HepG2 (cell line): ENCODE data around the gene HLF. TPM values are rescaled to one million over a fixed set of nuclear protein-coding genes. Genes with fewer than 3 reads are reported as not detected.

Experiments used
- CENPX ChIP-seq: sonication (generic); formaldehyde crosslinking; IDR thresholded peaks from 2 replicates; pipeline ENCODE4 v1.9.0; 2021; ENCODE audit warnings: mild to moderate bottlenecking, missing genetic modification reagents, moderate library complexity
- HOXA5 ChIP-seq: sonication (generic); formaldehyde crosslinking; IDR thresholded peaks from 2 replicates; pipeline ENCODE4 v1.4.0; 2020; ENCODE audit warnings: missing genetic modification reagents
- IRX3 ChIP-seq: sonication (generic); formaldehyde crosslinking; IDR thresholded peaks from 2 replicates; pipeline ENCODE4 v1.8.1; 2023; ENCODE audit warnings: mild to moderate bottlenecking, low read depth, missing genetic modification reagents, borderline replicate concordance
- MYC ChIP-seq: sonication (generic); formaldehyde crosslinking; IDR thresholded peaks from 2 replicates; pipeline ENCODE4 v1.9.0; 2021; ENCODE audit warnings: missing genetic modification reagents, borderline replicate concordance
- PCBP2 ChIP-seq: fragments of 200-400 bp; formaldehyde crosslinking; optimal IDR thresholded peaks from 2 replicates; pipeline ENCODE3; 2018; ENCODE audit warnings: low read length, low read depth; ENCODE audit not compliant: poor library complexity, severe bottlenecking
- PPARG ChIP-seq: conservative IDR thresholded peaks from 2 replicates; pipeline ENCODE4 v1.6.1; 2016; ENCODE audit warnings: missing biosample characterization, missing genetic modification reagents
- PTBP1 ChIP-seq: fragments of 200-400 bp; formaldehyde crosslinking; IDR thresholded peaks from 2 replicates; pipeline ENCODE4 v1.6.1; 2018; ENCODE audit warnings: low read length, low read depth; ENCODE audit not compliant: poor library complexity, severe bottlenecking
- RFX1 ChIP-seq: fragments of 450-650 bp; IDR thresholded peaks from 2 replicates; pipeline ENCODE4 v1.6.1; 2017
- SP5 ChIP-seq: IDR thresholded peaks from 2 replicates; pipeline ENCODE4 v1.6.1; 2016; ENCODE audit warnings: low read depth, borderline replicate concordance
- TCF7L2 ChIP-seq: IDR thresholded peaks from 2 replicates; pipeline ENCODE4 v1.6.1; 2011; ENCODE audit warnings: mild to moderate bottlenecking, low read depth, low read length, moderate library complexity
- TMF1 ChIP-seq: sonication (generic); formaldehyde crosslinking; IDR thresholded peaks from 2 replicates; pipeline ENCODE4 v1.8.1; 2022; ENCODE audit warnings: low read depth, missing genetic modification reagents
- YEATS4 ChIP-seq: sonication (generic); formaldehyde crosslinking; IDR thresholded peaks from 2 replicates; pipeline ENCODE4 v1.4.0; 2020; ENCODE audit warnings: missing genetic modification reagents, borderline replicate concordance
- ZFP62 ChIP-seq: sonication (generic); formaldehyde crosslinking; IDR thresholded peaks from 2 replicates; pipeline ENCODE4 v1.4.0; 2020; ENCODE audit warnings: missing genetic modification reagents
- ZMAT3 ChIP-seq: sonication (generic); formaldehyde crosslinking; conservative IDR thresholded peaks from 2 replicates; pipeline ENCODE4 v1.7.0; 2021; ENCODE audit warnings: missing genetic modification reagents
- ZNF317 ChIP-seq: sonication (generic); formaldehyde crosslinking; IDR thresholded peaks from 2 replicates; pipeline ENCODE4 v1.5.0; 2020; ENCODE audit warnings: mild to moderate bottlenecking, missing genetic modification reagents
- ZNF569 ChIP-seq: sonication (generic); formaldehyde crosslinking; IDR thresholded peaks from 2 replicates; pipeline ENCODE4 v1.5.0; 2020; ENCODE audit warnings: mild to moderate bottlenecking, missing genetic modification reagents, moderate library complexity, borderline replicate concordance
- polyA plus RNA-seq, 8 experiments: library from polyadenylated mRNA; depleted of rRNA in 3 of 8; stranded (reverse) in 7 of 8; unstranded in 1 of 8; fragments of >200 nt; fragmentation: Illumina TruSeq in 4 of 8; extraction: Trizol in 4 of 8; gene quantifications; 2 replicates each; pipeline versions ENCODE4 v1.2.1 to v1.2.3, GENCODE V29; 2011 to 2016; ENCODE audit warnings: low read depth in 4 of 8, missing spikeins in 1 of 8, mixed read lengths in 1 of 8; ENCODE audit not compliant: insufficient read depth in 1 of 8
- total RNA-seq, 5 experiments: library from RNA; depleted of rRNA; stranded (reverse); fragments of >200 nt; fragmentation: Illumina TruSeq; extraction: Trizol; gene quantifications; 2 replicates each; pipeline ENCODE4 v1.2.3, GENCODE V29; 2016; ENCODE audit warnings: low read depth in 1 of 5
- TF ChIP-seq, protein P1 (sequence below): sonication (generic); formaldehyde crosslinking; IDR thresholded peaks from 2 replicates; pipeline ENCODE4 v1.8.1; 2022; ENCODE audit warnings: mild to moderate bottlenecking, missing genetic modification reagents
- TF ChIP-seq, protein P2 (sequence below): sonication (generic); formaldehyde crosslinking; IDR thresholded peaks from 2 replicates; pipeline ENCODE4 v1.4.0; 2020; ENCODE audit warnings: missing genetic modification reagents
- TF ChIP-seq, protein P3 (sequence below): sonication (generic); formaldehyde crosslinking; IDR thresholded peaks from 2 replicates; pipeline ENCODE4 v1.4.0; 2020; ENCODE audit warnings: missing genetic modification reagents, borderline replicate concordance
- TF ChIP-seq, protein P4 (sequence below): IDR thresholded peaks from 2 replicates; pipeline ENCODE4 v1.6.1; 2016; ENCODE audit warnings: missing compliant biosample characterization, missing genetic modification reagents, borderline replicate concordance
- TF ChIP-seq, protein P5 (sequence below): sonication (generic); formaldehyde crosslinking; IDR thresholded peaks from 2 replicates; pipeline ENCODE4 v1.4.0; 2020; ENCODE audit warnings: missing genetic modification reagents

The HLF gene
- total and polyA plus RNA-seq, 2 of the 13 experiments (the other 11 are each of a cell fraction or from before 2014, with no cell fraction given), result 202 to 346 TPM

DNA sequence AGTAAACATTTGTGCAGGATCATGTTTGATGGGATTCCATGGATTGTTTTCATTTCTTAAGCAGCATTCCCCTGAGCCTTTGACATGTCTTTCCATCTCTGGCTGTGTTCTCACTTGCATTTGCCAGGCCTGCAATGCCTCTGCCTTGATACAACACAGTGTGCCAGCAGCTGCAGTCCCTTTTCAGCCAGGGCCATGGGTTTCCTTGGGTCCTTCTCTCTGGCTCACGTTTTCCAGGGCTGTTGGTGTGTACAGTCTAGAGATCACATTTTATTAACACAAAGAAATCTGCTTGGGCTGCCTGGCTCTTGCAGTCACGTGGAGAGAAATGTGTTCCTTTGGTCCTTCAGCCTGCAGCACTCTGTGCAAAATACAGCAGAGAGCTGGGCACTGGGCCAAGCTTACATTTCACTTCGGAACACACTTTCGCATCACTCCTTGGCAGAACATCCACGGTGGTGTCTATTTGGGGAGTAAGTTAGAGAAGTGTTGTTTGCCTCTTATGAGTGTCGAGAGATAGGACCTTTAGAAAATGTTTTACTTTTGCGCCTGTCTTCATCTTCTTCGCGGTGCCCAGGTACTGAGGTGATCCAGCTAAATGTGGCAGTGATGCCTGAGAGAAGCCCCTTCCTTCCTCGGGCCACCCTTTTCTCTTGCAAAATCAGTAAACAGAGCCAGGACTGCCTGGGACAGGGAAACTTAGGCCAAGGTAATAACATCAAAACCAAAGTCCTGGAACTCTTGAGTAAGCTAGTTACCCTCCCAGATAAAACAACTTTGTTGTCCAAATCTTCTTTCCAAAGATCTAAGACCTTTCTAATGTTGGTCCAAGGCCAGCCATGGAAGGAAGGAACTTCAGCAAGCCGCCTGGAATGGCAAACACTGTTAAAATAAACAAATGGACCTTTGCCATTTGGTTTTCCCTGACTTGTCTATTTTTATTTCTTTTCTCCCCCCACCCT is 20.9 kb downstream of the HLF start (continued):
- TF ChIP-seq, protein P1, sequence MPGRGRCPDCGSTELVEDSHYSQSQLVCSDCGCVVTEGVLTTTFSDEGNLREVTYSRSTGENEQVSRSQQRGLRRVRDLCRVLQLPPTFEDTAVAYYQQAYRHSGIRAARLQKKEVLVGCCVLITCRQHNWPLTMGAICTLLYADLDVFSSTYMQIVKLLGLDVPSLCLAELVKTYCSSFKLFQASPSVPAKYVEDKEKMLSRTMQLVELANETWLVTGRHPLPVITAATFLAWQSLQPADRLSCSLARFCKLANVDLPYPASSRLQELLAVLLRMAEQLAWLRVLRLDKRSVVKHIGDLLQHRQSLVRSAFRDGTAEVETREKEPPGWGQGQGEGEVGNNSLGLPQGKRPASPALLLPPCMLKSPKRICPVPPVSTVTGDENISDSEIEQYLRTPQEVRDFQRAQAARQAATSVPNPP, result no peak; the same call in 1 of the 2 replicates
- TF ChIP-seq PCBP2, result peak; percentile 22
- TF ChIP-seq CENPX (CRISPR knock-in tag), result no peak
- peak; percentile 64 for TF ChIP-seq PTBP1
- TF ChIP-seq, protein P2, sequence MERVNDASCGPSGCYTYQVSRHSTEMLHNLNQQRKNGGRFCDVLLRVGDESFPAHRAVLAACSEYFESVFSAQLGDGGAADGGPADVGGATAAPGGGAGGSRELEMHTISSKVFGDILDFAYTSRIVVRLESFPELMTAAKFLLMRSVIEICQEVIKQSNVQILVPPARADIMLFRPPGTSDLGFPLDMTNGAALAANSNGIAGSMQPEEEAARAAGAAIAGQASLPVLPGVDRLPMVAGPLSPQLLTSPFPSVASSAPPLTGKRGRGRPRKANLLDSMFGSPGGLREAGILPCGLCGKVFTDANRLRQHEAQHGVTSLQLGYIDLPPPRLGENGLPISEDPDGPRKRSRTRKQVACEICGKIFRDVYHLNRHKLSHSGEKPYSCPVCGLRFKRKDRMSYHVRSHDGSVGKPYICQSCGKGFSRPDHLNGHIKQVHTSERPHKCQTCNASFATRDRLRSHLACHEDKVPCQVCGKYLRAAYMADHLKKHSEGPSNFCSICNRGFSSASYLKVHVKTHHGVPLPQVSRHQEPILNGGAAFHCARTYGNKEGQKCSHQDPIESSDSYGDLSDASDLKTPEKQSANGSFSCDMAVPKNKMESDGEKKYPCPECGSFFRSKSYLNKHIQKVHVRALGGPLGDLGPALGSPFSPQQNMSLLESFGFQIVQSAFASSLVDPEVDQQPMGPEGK, result peak; percentile 97
- 0 out of 2 replicates have a peak, but pooled peaks have one; percentile 29 for TF ChIP-seq IRX3 (CRISPR knock-in tag)
- peak; percentile 90 for TF ChIP-seq PPARG (CRISPR knock-in tag)
- TF ChIP-seq MYC (CRISPR knock-in tag), result peak; percentile 69; the same call in 1 of the 2 replicates
- no peak for TF ChIP-seq ZNF317 (CRISPR knock-in tag)
- TF ChIP-seq HOXA5, result peak; percentile 84; the same call in 1 of the 2 replicates
- TF ChIP-seq ZNF569 (CRISPR knock-in tag), result no peak
- TF ChIP-seq TCF7L2, result peak; percentile 97
- TF ChIP-seq, protein P3, sequence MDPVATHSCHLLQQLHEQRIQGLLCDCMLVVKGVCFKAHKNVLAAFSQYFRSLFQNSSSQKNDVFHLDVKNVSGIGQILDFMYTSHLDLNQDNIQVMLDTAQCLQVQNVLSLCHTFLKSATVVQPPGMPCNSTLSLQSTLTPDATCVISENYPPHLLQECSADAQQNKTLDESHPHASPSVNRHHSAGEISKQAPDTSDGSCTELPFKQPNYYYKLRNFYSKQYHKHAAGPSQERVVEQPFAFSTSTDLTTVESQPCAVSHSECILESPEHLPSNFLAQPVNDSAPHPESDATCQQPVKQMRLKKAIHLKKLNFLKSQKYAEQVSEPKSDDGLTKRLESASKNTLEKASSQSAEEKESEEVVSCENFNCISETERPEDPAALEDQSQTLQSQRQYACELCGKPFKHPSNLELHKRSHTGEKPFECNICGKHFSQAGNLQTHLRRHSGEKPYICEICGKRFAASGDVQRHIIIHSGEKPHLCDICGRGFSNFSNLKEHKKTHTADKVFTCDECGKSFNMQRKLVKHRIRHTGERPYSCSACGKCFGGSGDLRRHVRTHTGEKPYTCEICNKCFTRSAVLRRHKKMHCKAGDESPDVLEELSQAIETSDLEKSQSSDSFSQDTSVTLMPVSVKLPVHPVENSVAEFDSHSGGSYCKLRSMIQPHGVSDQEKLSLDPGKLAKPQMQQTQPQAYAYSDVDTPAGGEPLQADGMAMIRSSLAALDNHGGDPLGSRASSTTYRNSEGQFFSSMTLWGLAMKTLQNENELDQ (CRISPR knock-in tag), result 0 out of 2 replicates have a peak, but pooled peaks have one; percentile 24
- peak; percentile 75; the same call in 1 of the 2 replicates for TF ChIP-seq TMF1
- TF ChIP-seq SP5 (CRISPR knock-in tag), result peak; percentile 77
- TF ChIP-seq RFX1, result no peak
- TF ChIP-seq ZFP62, result no peak
- TF ChIP-seq, protein P4, sequence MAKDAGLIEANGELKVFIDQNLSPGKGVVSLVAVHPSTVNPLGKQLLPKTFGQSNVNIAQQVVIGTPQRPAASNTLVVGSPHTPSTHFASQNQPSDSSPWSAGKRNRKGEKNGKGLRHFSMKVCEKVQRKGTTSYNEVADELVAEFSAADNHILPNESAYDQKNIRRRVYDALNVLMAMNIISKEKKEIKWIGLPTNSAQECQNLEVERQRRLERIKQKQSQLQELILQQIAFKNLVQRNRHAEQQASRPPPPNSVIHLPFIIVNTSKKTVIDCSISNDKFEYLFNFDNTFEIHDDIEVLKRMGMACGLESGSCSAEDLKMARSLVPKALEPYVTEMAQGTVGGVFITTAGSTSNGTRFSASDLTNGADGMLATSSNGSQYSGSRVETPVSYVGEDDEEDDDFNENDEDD, result no peak
- TF ChIP-seq, protein P5, sequence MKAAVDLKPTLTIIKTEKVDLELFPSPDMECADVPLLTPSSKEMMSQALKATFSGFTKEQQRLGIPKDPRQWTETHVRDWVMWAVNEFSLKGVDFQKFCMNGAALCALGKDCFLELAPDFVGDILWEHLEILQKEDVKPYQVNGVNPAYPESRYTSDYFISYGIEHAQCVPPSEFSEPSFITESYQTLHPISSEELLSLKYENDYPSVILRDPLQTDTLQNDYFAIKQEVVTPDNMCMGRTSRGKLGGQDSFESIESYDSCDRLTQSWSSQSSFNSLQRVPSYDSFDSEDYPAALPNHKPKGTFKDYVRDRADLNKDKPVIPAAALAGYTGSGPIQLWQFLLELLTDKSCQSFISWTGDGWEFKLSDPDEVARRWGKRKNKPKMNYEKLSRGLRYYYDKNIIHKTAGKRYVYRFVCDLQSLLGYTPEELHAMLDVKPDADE (CRISPR knock-in tag), result no peak
- peak; percentile 86 for TF ChIP-seq ZMAT3 (CRISPR knock-in tag)
- peak; percentile 69; the same call in 1 of the 2 replicates for TF ChIP-seq YEATS4 (CRISPR knock-in tag)
